IMR-90 (cell line): ENCODE measurements around the gene RBMS3. TPM values are rescaled to one million over a fixed set of nuclear protein-coding genes. Genes with fewer than 3 reads are reported as not detected.
A peak's percentile ranks its signal among the peaks of the same experiment; 100 is the strongest.

Experiments used
- ATAC-seq: fragments of 200-7000 bp; cut with Tn5 transposase; 2 replicates; pipeline ENCODE4 v1.9.1; 2020; ENCODE audit warnings: low read depth, mild to moderate bottlenecking, moderate library complexity
- BruUV-seq: library from RNA; stranded (reverse); fragments of 400-500 nt; replicated peaks from 2 replicates; lab custom pipeline; 2021; lab: Mats Ljungman, UMichigan
- CTCF ChIA-PET: fragments of 300-600 bp; formaldehyde crosslinking; extraction: SDS; loops from one replicate; lab custom pipeline; 2021; ENCODE audit warnings: antibody characterized with exemption; lab: Yijun Ruan, JAX
- POLR2A ChIA-PET: fragments of 300-600 bp; sonication (Branson Sonifier 250); formaldehyde crosslinking; loops from one replicate; lab custom pipeline; 2022; ENCODE audit warnings: antibody characterized with exemption; ENCODE audit not compliant: unreplicated experiment; lab: Charles Lee
- DNase-seq: peaks from one replicate; pipeline ENCODE4 v3.0.0; 2013
- H2AFZ ChIP-seq: replicated peaks from 2 replicates; pipeline ENCODE3; 2013; ENCODE audit warnings: low read length, mild to moderate bottlenecking; ENCODE audit not compliant: poor library complexity
- H2AK5ac ChIP-seq: 2 replicates; pipeline ENCODE4 v1.6.1; 2013; ENCODE audit warnings: low read depth, low read length, inconsistent platforms
- H2AK9ac ChIP-seq: replicated peaks from 2 replicates; pipeline ENCODE3; 2013; ENCODE audit warnings: mild to moderate bottlenecking, low read depth, low read length, moderate library complexity; ENCODE audit not compliant: poor library complexity
- H2BK120ac ChIP-seq: 2 replicates; pipeline ENCODE4 v1.6.1; 2013; ENCODE audit warnings: low read depth, low read length, inconsistent platforms
- H2BK15ac ChIP-seq: 3 replicates; pipeline ENCODE4 v1.6.1; 2013; ENCODE audit warnings: low read depth, low read length, inconsistent platforms
- H2BK20ac ChIP-seq: 2 replicates; pipeline ENCODE4 v1.6.1; 2013; ENCODE audit warnings: low read depth, mild to moderate bottlenecking, inconsistent platforms, low read length, moderate library complexity
- H2BK5ac ChIP-seq: 2 replicates; pipeline ENCODE4 v1.6.1; 2013; ENCODE audit warnings: mild to moderate bottlenecking, low read depth, low read length, inconsistent platforms; ENCODE audit not compliant: poor library complexity, severe bottlenecking
- H3K14ac ChIP-seq: replicated peaks from 2 replicates; pipeline ENCODE4 v1.6.1; 2013; ENCODE audit warnings: low read depth, low read length, inconsistent platforms
- H3K18ac ChIP-seq: 2 replicates; pipeline ENCODE4 v1.6.1; 2013; ENCODE audit warnings: low read depth, low read length, control low read depth
- H3K23ac ChIP-seq: 2 replicates; pipeline ENCODE4 v1.6.1; 2013; ENCODE audit warnings: low read depth, low read length, inconsistent platforms
- H3K27ac ChIP-seq: 2 replicates; pipeline ENCODE4 v1.5.1; 2013; ENCODE audit warnings: mild to moderate bottlenecking, control low read depth, low read length; ENCODE audit not compliant: insufficient read depth
- H3K27me3 ChIP-seq: 2 replicates; pipeline ENCODE4 v1.6.1; 2013; ENCODE audit warnings: low read length; ENCODE audit not compliant: control insufficient read depth, insufficient read depth
- H3K36me3 ChIP-seq: 2 replicates; pipeline ENCODE4 v1.6.1; 2013; ENCODE audit warnings: low read length, mixed read lengths; ENCODE audit not compliant: control insufficient read depth, insufficient read depth
- H3K4ac ChIP-seq: 2 replicates; pipeline ENCODE4 v1.6.1; 2013; ENCODE audit warnings: low read depth, low read length, inconsistent platforms
- H3K4me1 ChIP-seq: 2 replicates; pipeline ENCODE4 v1.6.1; 2013; ENCODE audit warnings: low read length, mixed read lengths; ENCODE audit not compliant: control insufficient read depth, insufficient read depth
- H3K4me2 ChIP-seq: 2 replicates; pipeline ENCODE4 v1.6.1; 2013; ENCODE audit warnings: low read depth, mild to moderate bottlenecking, control low read depth, low read length, moderate library complexity
- H3K4me3 ChIP-seq: 2 replicates; pipeline ENCODE4 v1.5.1; 2013; ENCODE audit warnings: low read depth, mild to moderate bottlenecking, control low read depth, low read length, moderate library complexity; ENCODE audit not compliant: insufficient read depth
- H3K56ac ChIP-seq: 2 replicates; pipeline ENCODE4 v1.6.1; 2013; ENCODE audit warnings: low read length, inconsistent platforms; ENCODE audit not compliant: insufficient read depth; ENCODE audit errors: extremely low read depth
- H3K79me1 ChIP-seq, 2 experiments: 2 replicates each; pipeline ENCODE4 v1.6.1; 2013; ENCODE audit warnings: low read length in 2 of 2, inconsistent platforms in 1 of 2, low read depth in 1 of 2
- H3K9ac ChIP-seq: 2 replicates; pipeline ENCODE4 v1.6.1; 2013; ENCODE audit warnings: low read depth, low read length, control low read depth
- H3K9me1 ChIP-seq: 2 replicates; pipeline ENCODE4 v1.6.1; 2013; ENCODE audit warnings: low read length, inconsistent platforms; ENCODE audit not compliant: insufficient read depth
- H3K9me3 ChIP-seq: 2 replicates; pipeline ENCODE4 v1.6.1; 2013; ENCODE audit warnings: low read length; ENCODE audit not compliant: control insufficient read depth, insufficient read depth
- H4K20me1 ChIP-seq: 2 replicates; pipeline ENCODE4 v1.6.1; 2013; ENCODE audit warnings: low read length, inconsistent platforms; ENCODE audit not compliant: insufficient read depth
- H4K5ac ChIP-seq: 2 replicates; pipeline ENCODE4 v1.6.1; 2013; ENCODE audit warnings: mild to moderate bottlenecking, low read depth, low read length, control low read depth
- H4K8ac ChIP-seq, 2 experiments: 2 replicates each; pipeline ENCODE4 v1.6.1; 2013; ENCODE audit warnings: low read depth in 2 of 2, low read length in 2 of 2, control low read depth in 1 of 2, inconsistent platforms in 1 of 2
- H4K91ac ChIP-seq: 2 replicates; pipeline ENCODE4 v1.6.1; 2013; ENCODE audit warnings: low read depth, low read length, inconsistent platforms; ENCODE audit not compliant: insufficient read depth
- BHLHE40 ChIP-seq: fragments of 150-350 bp; IDR thresholded peaks from 2 replicates; pipeline ENCODE4 v1.6.1; 2016; ENCODE audit warnings: mild to moderate bottlenecking, low read depth, low read length
- CHD1 ChIP-seq: IDR thresholded peaks from 2 replicates; pipeline ENCODE4 v1.6.1; 2012; ENCODE audit warnings: low read depth, low read length, improper control_type of control experiment
- ELK1 ChIP-seq: fragments of 150-350 bp; IDR thresholded peaks from 2 replicates; pipeline ENCODE4 v1.6.1; 2016; ENCODE audit warnings: low read depth, mild to moderate bottlenecking, low read length, moderate library complexity, borderline replicate concordance
- MAFK ChIP-seq: IDR thresholded peaks from 2 replicates; pipeline ENCODE4 v1.6.1; 2012; ENCODE audit warnings: low read depth, low read length, improper control_type of control experiment
- MXI1 ChIP-seq: IDR thresholded peaks from 2 replicates; pipeline ENCODE4 v1.6.1; 2012; ENCODE audit warnings: low read depth, mild to moderate bottlenecking, low read length, moderate library complexity, borderline replicate concordance
- NFE2L2 ChIP-seq: fragments of 150-350 bp; IDR thresholded peaks from 2 replicates; pipeline ENCODE4 v1.6.1; 2016; ENCODE audit warnings: low read depth, mild to moderate bottlenecking, low read length
- POLR2A ChIP-seq: IDR thresholded peaks from 2 replicates; pipeline ENCODE4 v1.6.1; 2012; ENCODE audit warnings: mild to moderate bottlenecking, low read depth, low read length
- RCOR1 ChIP-seq: IDR thresholded peaks from 2 replicates; pipeline ENCODE4 v1.6.1; 2012; ENCODE audit warnings: mild to moderate bottlenecking, low read length, improper control_type of control experiment; ENCODE audit not compliant: insufficient replicate concordance
- RFX5 ChIP-seq: IDR thresholded peaks from 2 replicates; pipeline ENCODE4 v1.8.0; 2012; ENCODE audit warnings: low read depth, mild to moderate bottlenecking, low read length, moderate library complexity
- SMC3 ChIP-seq: fragments of 150-350 bp; IDR thresholded peaks from 2 replicates; pipeline ENCODE4 v1.6.1; 2016; ENCODE audit warnings: low read depth, mild to moderate bottlenecking, antibody characterized with exemption, low read length, moderate library complexity
- USF2 ChIP-seq: fragments of 150-350 bp; IDR thresholded peaks from 2 replicates; pipeline ENCODE4 v1.6.1; 2017; ENCODE audit warnings: mild to moderate bottlenecking, antibody characterized with exemption, low read length, low read depth
- WGBS, 2 experiments: methylation state at CpG; one replicate each; pipeline versions ENCODE4 v1.1.5 to v1.1.7; 2013; ENCODE audit warnings: missing lambda C conversion rate in 2 of 2; ENCODE audit not compliant: insufficient read length in 1 of 2; ENCODE audit errors: extremely low coverage in 2 of 2; 5-methylcytosine and 5-hydroxymethylcytosine counted together
- dilution Hi-C: fragments of 300-500 bp; cut with HindIII; formaldehyde crosslinking; loops from one replicate; pipeline ENCODE4 v1.14.3; 2018; ENCODE audit warnings: low sequenced_read_pairs; ENCODE audit not compliant: unreplicated experiment
- in situ Hi-C: fragments of 300-500 bp; cut with MboI; formaldehyde crosslinking; loops from 3 replicates; pipeline ENCODE4 v1.14.3; 2019; ENCODE audit warnings: low sequenced_read_pairs, inconsistent platforms, mixed read lengths
- intact Hi-C: fragments of 100-400 bp; cut with micrococcal nuclease; formaldehyde crosslinking; loops from 2 replicates; pipeline ENCODE4 v1.10.0; 2022
- polyA plus RNA-seq, 3 experiments: library from polyadenylated mRNA; depleted of rRNA; stranded (reverse); fragments of >200 nt; gene quantifications; 2 replicates each; pipeline ENCODE4 v1.2.3, GENCODE V29; 2012; ENCODE audit warnings: low replicate concordance in 1 of 3
- total RNA-seq: library from RNA; depleted of rRNA; stranded (reverse); fragments of >200 nt; gene quantifications from 2 replicates; pipeline ENCODE4 v1.2.3, GENCODE V29; 2012

The RBMS3 gene
- total and polyA plus RNA-seq, 2 of the 4 experiments (the other 2 are of a cell fraction): 15.2 to 127 TPM

- no peak for TF ChIP-seq USF2
Observed at GRCh38 chr3:29601861-29602585, 321.2 kb downstream of the RBMS3 start (continued).

- dilution Hi-C loops: no loop called here
- CTCF ChIA-PET: no interaction called here
- no peak for TF ChIP-seq BHLHE40
- TF ChIP-seq RFX5: no peak
- peak; percentile 89 for TF ChIP-seq MAFK
- no peak for TF ChIP-seq MXI1
- TF ChIP-seq USF2: no peak
- no peak for TF ChIP-seq ELK1
- no peak for TF ChIP-seq SMC3
- peak; percentile 97 for TF ChIP-seq NFE2L2
- TF ChIP-seq CHD1: no peak
- TF ChIP-seq RCOR1: no peak
- no peak for TF ChIP-seq POLR2A
Observed at GRCh38 chr3:29605845-29606244, 325.0 kb downstream of the RBMS3 start.

More at GRCh38 chr3:29605845-29606244, 325.0 kb downstream of the RBMS3 start:
- peaks cover 3% of the 10 kb centered on the region; the same call in 1 of the 2 replicates for H3K4me1 ChIP-seq
- no peaks in the 10 kb centered on the region for H3K9me3 ChIP-seq
- no peak overlapping the region for H3K4me3 ChIP-seq
- H3K79me1 ChIP-seq: peaks cover 27 to 50% of the 10 kb centered on the region in 2 experiments
- DNase-seq (peak; percentile 94), ATAC-seq (peak; percentile 92)
- peak overlapping the region; percentile 42 for H3K56ac ChIP-seq
- intact Hi-C loops: loop anchor here (5.0 kb wide), 1 partner anchor 324 kb away; the partner anchor contains the start of gene RBMS3
- peak overlapping the region; percentile 83 for H3K23ac ChIP-seq
- peak overlapping the region; percentile 92; the same call in 1 of the 2 replicates for H3K18ac ChIP-seq
- H2AFZ ChIP-seq: no peak overlapping the region
- in situ Hi-C loops: no loop called here
- H2BK20ac ChIP-seq: peak overlapping the region; percentile 87
- POLR2A ChIA-PET: no interaction called here
- no CpG with 5 or more reads among the region's 2 CpGs for WGBS, 2 experiments
- no TSS peak for BruUV-seq
- peak overlapping the region; percentile 13; the same call in 1 of the 3 replicates for H2BK15ac ChIP-seq
- H2BK120ac ChIP-seq: peak overlapping the region; percentile 78
- H4K8ac ChIP-seq: peak overlapping the region; percentile 9 to 61; a peak in 2 of 4 replicates
- peak overlapping the region; percentile 78 for H4K5ac ChIP-seq
- no peak overlapping the region; the same call in 1 of the 2 replicates for H4K91ac ChIP-seq
- H2AK9ac ChIP-seq: no peak overlapping the region
- H2BK5ac ChIP-seq: peak overlapping the region; percentile 97
- H2AK5ac ChIP-seq: no peak overlapping the region
- no peaks in the 10 kb centered on the region for H4K20me1 ChIP-seq
- peaks cover 2% of the 10 kb centered on the region; the same call in 1 of the 2 replicates for H3K9me1 ChIP-seq
- peak overlapping the region; percentile 30 for H3K14ac ChIP-seq
- peak overlapping the region; percentile 88; the same call in 1 of the 2 replicates for H3K27ac ChIP-seq
- H3K36me3 ChIP-seq: no peaks in the 10 kb centered on the region
- peak overlapping the region; percentile 83; the same call in 1 of the 2 replicates for H3K4me2 ChIP-seq
- no peaks in the 10 kb centered on the region for H3K27me3 ChIP-seq
- no peak overlapping the region for H3K9ac ChIP-seq
- peak overlapping the region; percentile 59; the same call in 1 of the 2 replicates for H3K4ac ChIP-seq
